HL-60 (cell line): Measurements from ENCODE around the gene VMAC.

ENCODE experiments used
- DNase-seq, 2 experiments: peaks; one replicate each; pipeline ENCODE4 v3.0.0-alpha.2; 2010 to 2020; ENCODE audit warnings: low read depth in 1 of 2, low spot score in 1 of 2
- H3K27ac ChIP-seq: fragments of 250-450 bp; sonication (Bioruptor Pico); replicated peaks from 2 replicates; pipeline ENCODE4 v1.5.1; 2020; ENCODE audit warnings: mild to moderate bottlenecking, moderate library complexity
- H3K27me3 ChIP-seq: fragments of 250-450 bp; sonication (Bioruptor Pico); 2 replicates; pipeline ENCODE4 v1.5.1; 2021; ENCODE audit warnings: mild to moderate bottlenecking, moderate library complexity; ENCODE audit not compliant: insufficient read depth, poor library complexity, severe bottlenecking
- H3K4me3 ChIP-seq: replicated peaks from 2 replicates; pipeline ENCODE4 v1.5.1; 2011; ENCODE audit warnings: mild to moderate bottlenecking, control low read depth, low read length; ENCODE audit not compliant: insufficient read depth
- CTCF ChIP-seq: IDR thresholded peaks from one replicate; pipeline ENCODE4 v1.5.1; 2011; ENCODE audit warnings: low read length, control low read depth, inconsistent platforms; ENCODE audit not compliant: insufficient read depth
- GABPA ChIP-seq: IDR thresholded peaks from 2 replicates; pipeline ENCODE4 v1.6.1; 2012; ENCODE audit warnings: low read depth
- POLR2AphosphoS5 ChIP-seq: IDR thresholded peaks from 2 replicates; pipeline ENCODE4 v1.6.1; 2012; ENCODE audit warnings: low read depth
- SPI1 ChIP-seq: IDR thresholded peaks from 2 replicates; pipeline ENCODE4 v1.6.1; 2012; ENCODE audit warnings: low read depth, mild to moderate bottlenecking, borderline replicate concordance
- TF ChIP-seq, protein P1 (sequence below): IDR thresholded peaks from 2 replicates; pipeline ENCODE4 v1.6.1; 2012; ENCODE audit warnings: low read depth; ENCODE audit not compliant: insufficient replicate concordance

VMAC gene

DNA sequence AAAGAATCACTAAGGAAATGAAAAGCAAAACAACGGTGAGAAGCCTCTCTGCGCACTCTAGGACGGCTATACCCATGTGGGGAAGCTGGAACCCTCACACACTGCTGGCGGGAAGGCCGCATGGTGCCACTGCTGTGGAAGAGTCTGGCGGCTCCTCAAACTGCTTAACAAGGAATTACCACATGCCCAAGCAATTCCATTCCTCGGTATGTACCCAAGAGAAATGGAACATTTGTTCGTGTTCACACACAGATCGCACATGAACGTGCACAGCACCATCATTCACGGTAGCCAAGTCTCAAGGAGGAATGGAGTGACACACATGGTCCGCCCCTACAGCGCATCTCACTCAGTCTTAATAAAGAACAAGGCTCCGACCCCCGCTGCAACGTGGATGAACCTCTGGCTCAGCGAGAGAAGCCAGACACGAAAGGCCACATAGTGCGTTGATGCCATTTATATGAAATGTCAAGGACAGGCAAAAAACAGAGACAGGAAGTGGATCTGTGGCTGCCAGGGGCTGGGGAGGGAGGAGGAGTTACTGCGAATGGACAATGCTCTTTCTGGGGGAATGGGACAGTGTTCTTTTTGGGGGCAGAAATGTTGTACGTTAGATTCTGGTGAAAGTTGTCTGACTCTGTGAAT, 17.0 kb downstream of the VMAC start:
- TF ChIP-seq CTCF, result no peak
- no peak for TF ChIP-seq SPI1
- no peak for TF ChIP-seq GABPA
- TF ChIP-seq POLR2AphosphoS5, result no peak
- TF ChIP-seq, protein P1, sequence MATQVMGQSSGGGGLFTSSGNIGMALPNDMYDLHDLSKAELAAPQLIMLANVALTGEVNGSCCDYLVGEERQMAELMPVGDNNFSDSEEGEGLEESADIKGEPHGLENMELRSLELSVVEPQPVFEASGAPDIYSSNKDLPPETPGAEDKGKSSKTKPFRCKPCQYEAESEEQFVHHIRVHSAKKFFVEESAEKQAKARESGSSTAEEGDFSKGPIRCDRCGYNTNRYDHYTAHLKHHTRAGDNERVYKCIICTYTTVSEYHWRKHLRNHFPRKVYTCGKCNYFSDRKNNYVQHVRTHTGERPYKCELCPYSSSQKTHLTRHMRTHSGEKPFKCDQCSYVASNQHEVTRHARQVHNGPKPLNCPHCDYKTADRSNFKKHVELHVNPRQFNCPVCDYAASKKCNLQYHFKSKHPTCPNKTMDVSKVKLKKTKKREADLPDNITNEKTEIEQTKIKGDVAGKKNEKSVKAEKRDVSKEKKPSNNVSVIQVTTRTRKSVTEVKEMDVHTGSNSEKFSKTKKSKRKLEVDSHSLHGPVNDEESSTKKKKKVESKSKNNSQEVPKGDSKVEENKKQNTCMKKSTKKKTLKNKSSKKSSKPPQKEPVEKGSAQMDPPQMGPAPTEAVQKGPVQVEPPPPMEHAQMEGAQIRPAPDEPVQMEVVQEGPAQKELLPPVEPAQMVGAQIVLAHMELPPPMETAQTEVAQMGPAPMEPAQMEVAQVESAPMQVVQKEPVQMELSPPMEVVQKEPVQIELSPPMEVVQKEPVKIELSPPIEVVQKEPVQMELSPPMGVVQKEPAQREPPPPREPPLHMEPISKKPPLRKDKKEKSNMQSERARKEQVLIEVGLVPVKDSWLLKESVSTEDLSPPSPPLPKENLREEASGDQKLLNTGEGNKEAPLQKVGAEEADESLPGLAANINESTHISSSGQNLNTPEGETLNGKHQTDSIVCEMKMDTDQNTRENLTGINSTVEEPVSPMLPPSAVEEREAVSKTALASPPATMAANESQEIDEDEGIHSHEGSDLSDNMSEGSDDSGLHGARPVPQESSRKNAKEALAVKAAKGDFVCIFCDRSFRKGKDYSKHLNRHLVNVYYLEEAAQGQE, result no peak
- DNase-seq, result no peak

DNA sequence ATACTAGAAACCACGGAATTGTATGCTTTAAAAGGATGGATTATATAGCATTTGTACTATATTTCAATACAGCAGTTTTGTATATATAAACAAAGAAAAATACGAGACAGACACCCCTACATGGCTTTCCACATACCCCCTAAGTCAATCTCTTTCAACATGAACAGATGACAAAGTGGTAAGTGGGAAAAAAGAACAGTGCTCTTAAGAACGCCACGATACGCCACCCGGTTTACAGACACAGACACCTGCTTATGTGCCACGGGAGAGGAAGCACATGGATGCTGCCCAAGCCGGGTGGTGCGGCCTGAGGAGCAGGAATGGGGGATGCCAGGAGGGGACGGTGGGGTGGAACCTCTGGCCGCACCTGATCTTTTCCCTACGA, 17.5 kb downstream of the VMAC start:
- TF ChIP-seq SPI1 (no peak), CTCF (no peak), POLR2AphosphoS5 (no peak), GABPA (no peak)
- TF ChIP-seq, protein P1, result no peak

More for the DNA sequence above, 17.0 kb downstream of the VMAC start:
- Histone ChIP-seq H3K27ac (no peak overlapping the region), H3K4me3 (no peak overlapping the region), H3K27me3 (no peaks in the 10 kb centered on the region)

GRCh38 chr19:5923356-5923755, 18.7 kb downstream of the VMAC start:
- Histone ChIP-seq H3K27ac (no peak overlapping the region), H3K27me3 (no peaks in the 10 kb centered on the region), H3K4me3 (no peak overlapping the region)
- TF ChIP-seq, protein P1, result no peak
- DNase-seq, result no peak

More for the DNA sequence above, 17.5 kb downstream of the VMAC start:
- H3K4me3 ChIP-seq, result no peak overlapping the region
- DNase-seq, result no peak
- H3K27ac ChIP-seq, result no peak overlapping the region
- no peaks in the 10 kb centered on the region for H3K27me3 ChIP-seq
